SK-N-SH treated with all-trans-retinoic acid at 6 μM for 48 hours (cell line): ENCODE data around the gene SMOC2.

Source experiments
- ATAC-seq: fragments of 200-7000 bp; cut with Tn5 transposase; 3 replicates; pipeline ENCODE4 v1.9.1; 2020; ENCODE audit warnings: mild to moderate bottlenecking, moderate library complexity
- ARNTL ChIP-seq: fragments of 450-650 bp; formaldehyde crosslinking; IDR thresholded peaks from 2 replicates; pipeline ENCODE4 v1.5.0; 2020; ENCODE audit warnings: low read depth, mild to moderate bottlenecking, moderate library complexity, borderline replicate concordance
- BACH2 ChIP-seq: fragments of 250-450 bp; sonication (Bioruptor Pico); IDR thresholded peaks from 2 replicates; pipeline ENCODE4 v1.9.0; 2021; ENCODE audit warnings: mild to moderate bottlenecking, borderline replicate concordance
- CREB5 ChIP-seq: fragments of 250-450 bp; sonication (Bioruptor Pico); IDR thresholded peaks from 2 replicates; pipeline ENCODE4 v1.5.1; 2020; ENCODE audit warnings: low read depth, mild to moderate bottlenecking, moderate library complexity
- CSDC2 ChIP-seq: fragments of 250-450 bp; sonication (Bioruptor Pico); IDR thresholded peaks from 2 replicates; pipeline ENCODE4 v1.5.0; 2020; ENCODE audit warnings: mild to moderate bottlenecking, moderate library complexity
- CSRNP3 ChIP-seq: fragments of 250-450 bp; sonication (Bioruptor Pico); IDR thresholded peaks from 2 replicates; pipeline ENCODE4 v1.5.1; 2021; ENCODE audit warnings: mild to moderate bottlenecking, moderate library complexity
- ESRRG ChIP-seq: fragments of 250-450 bp; sonication (Bioruptor Pico); IDR thresholded peaks from 2 replicates; pipeline ENCODE4 v1.6.1; 2021; ENCODE audit warnings: mild to moderate bottlenecking
- GLIS3 ChIP-seq: fragments of 250-450 bp; sonication (Bioruptor Pico); IDR thresholded peaks from 2 replicates; pipeline ENCODE4 v1.5.0; 2020; ENCODE audit warnings: mild to moderate bottlenecking, moderate library complexity
- ISL1 ChIP-seq: fragments of 250-450 bp; sonication (Bioruptor Pico); IDR thresholded peaks from 2 replicates; pipeline ENCODE4 v2.1.2; 2022; ENCODE audit warnings: mild to moderate bottlenecking, moderate library complexity
- OSR1 ChIP-seq: fragments of 250-450 bp; sonication (Bioruptor Pico); IDR thresholded peaks from 2 replicates; pipeline ENCODE4 v1.8.0; 2022; ENCODE audit warnings: moderate library complexity, mild to moderate bottlenecking, inconsistent platforms
- POU6F1 ChIP-seq: fragments of 250-450 bp; sonication (Bioruptor Pico); IDR thresholded peaks from 2 replicates; pipeline ENCODE4 v1.8.0; 2021; ENCODE audit warnings: low read depth, mild to moderate bottlenecking, moderate library complexity, borderline replicate concordance
- PPARA ChIP-seq: fragments of 250-450 bp; sonication (Bioruptor Pico); IDR thresholded peaks from 2 replicates; pipeline ENCODE4 v1.5.0; 2020; ENCODE audit warnings: mild to moderate bottlenecking, borderline replicate concordance
- RARB ChIP-seq: fragments of 250-450 bp; sonication (Bioruptor Pico); IDR thresholded peaks from 2 replicates; pipeline ENCODE4 v1.8.0; 2021; ENCODE audit warnings: mild to moderate bottlenecking, moderate library complexity
- SNAI2 ChIP-seq: fragments of 250-450 bp; sonication (Bioruptor Pico); IDR thresholded peaks from 2 replicates; pipeline ENCODE4 v1.5.0; 2020; ENCODE audit warnings: mild to moderate bottlenecking, moderate library complexity
- TOX ChIP-seq: fragments of 250-450 bp; sonication (Bioruptor Pico); IDR thresholded peaks from 2 replicates; pipeline ENCODE4 v1.8.0; 2021; ENCODE audit warnings: mild to moderate bottlenecking, moderate library complexity, borderline replicate concordance
- TSHZ2 ChIP-seq: fragments of 250-450 bp; sonication (Bioruptor Pico); IDR thresholded peaks from 2 replicates; pipeline ENCODE4 v1.5.0; 2020; ENCODE audit warnings: mild to moderate bottlenecking, moderate library complexity
- ZC3H10 ChIP-seq: fragments of 250-450 bp; sonication (Bioruptor Pico); IDR thresholded peaks from 2 replicates; pipeline ENCODE4 v1.5.1; 2021; ENCODE audit warnings: mild to moderate bottlenecking, moderate library complexity
- ZFP3 ChIP-seq: fragments of 250-450 bp; sonication (Bioruptor Pico); IDR thresholded peaks from 2 replicates; pipeline ENCODE4 v1.5.0; 2020; ENCODE audit warnings: mild to moderate bottlenecking, moderate library complexity
- ZFP30 ChIP-seq: fragments of 450-650 bp; formaldehyde crosslinking; IDR thresholded peaks from 2 replicates; pipeline ENCODE4 v1.5.0; 2022; ENCODE audit warnings: mild to moderate bottlenecking, moderate library complexity
- ZNF565 ChIP-seq: fragments of 450-650 bp; formaldehyde crosslinking; conservative IDR thresholded peaks from 2 replicates; pipeline ENCODE4 v1.5.0; 2020; ENCODE audit warnings: low read depth, mild to moderate bottlenecking, moderate library complexity
- ZNF70 ChIP-seq: fragments of 450-650 bp; formaldehyde crosslinking; IDR thresholded peaks from 2 replicates; pipeline ENCODE4 v1.5.0; 2020; ENCODE audit warnings: mild to moderate bottlenecking, moderate library complexity
- ZNF8 ChIP-seq: fragments of 450-650 bp; formaldehyde crosslinking; IDR thresholded peaks from 2 replicates; pipeline ENCODE4 v1.5.0; 2020; ENCODE audit warnings: mild to moderate bottlenecking, moderate library complexity

SMOC2 gene

GRCh38 chr6:168684906-168685305, 243.9 kb downstream of the SMOC2 start:
- no peak for ATAC-seq
- TF ChIP-seq TOX (CRISPR knock-in tag) (no peak), BACH2 (CRISPR knock-in tag) (no peak), ZFP30 (CRISPR knock-in tag) (no peak)
- TF ChIP-seq, all 23 proteins: peak for 0

GRCh38 chr6:168686029-168686738, 245.2 kb downstream of the SMOC2 start:
- ATAC-seq, result no peak
- TF ChIP-seq ZNF70 (CRISPR knock-in tag), result no peak
- TF ChIP-seq SNAI2 (CRISPR knock-in tag), result no peak
- TF ChIP-seq POU6F1 (CRISPR knock-in tag), result no peak
- TF ChIP-seq ZFP30 (CRISPR knock-in tag), result no peak
- TF ChIP-seq ZNF565 (CRISPR knock-in tag), result no peak
- TF ChIP-seq ESRRG (CRISPR knock-in tag), result no peak
- TF ChIP-seq CSDC2 (CRISPR knock-in tag), result no peak
- TF ChIP-seq ZC3H10 (CRISPR knock-in tag), result no peak
- TF ChIP-seq TSHZ2 (CRISPR knock-in tag), result no peak
- TF ChIP-seq ARNTL (CRISPR knock-in tag), result no peak
- no peak for TF ChIP-seq ZFP3
- TF ChIP-seq ZNF8 (CRISPR knock-in tag), result no peak

- no peak for ATAC-seq
- TF ChIP-seq RARB (CRISPR knock-in tag) (no peak), CREB5 (CRISPR knock-in tag) (no peak), PPARA (no peak), POU6F1 (CRISPR knock-in tag) (no peak)
Observed at GRCh38 chr6:168686831-168687730, 246.1 kb downstream of the SMOC2 start.

- ATAC-seq, result no peak
- TF ChIP-seq GLIS3 (CRISPR knock-in tag) (no peak), CREB5 (CRISPR knock-in tag) (no peak), BACH2 (CRISPR knock-in tag) (no peak), TSHZ2 (CRISPR knock-in tag) (no peak), CSRNP3 (CRISPR knock-in tag) (no peak), ZFP30 (CRISPR knock-in tag) (no peak), ZFP3 (no peak), ZC3H10 (CRISPR knock-in tag) (no peak), ZNF565 (CRISPR knock-in tag) (no peak), OSR1 (CRISPR knock-in tag) (no peak), ARNTL (CRISPR knock-in tag) (no peak), ISL1 (no peak)
Observed at GRCh38 chr6:168690271-168690670, 249.3 kb downstream of the SMOC2 start.
